WI38 (cell line): ENCODE results near the gene FST.

Experiments used
- H3K4me3 ChIP-seq: 2 replicates; pipeline ENCODE4 v1.5.1; 2011; ENCODE audit warnings: low read depth, mild to moderate bottlenecking, control low read depth, low read length
- TF ChIP-seq, protein P1 (sequence below): IDR thresholded peaks from 2 replicates; pipeline ENCODE4 v1.5.1; 2012; ENCODE audit warnings: low read depth, mild to moderate bottlenecking, control low read depth, low read length

The FST gene, protein sequence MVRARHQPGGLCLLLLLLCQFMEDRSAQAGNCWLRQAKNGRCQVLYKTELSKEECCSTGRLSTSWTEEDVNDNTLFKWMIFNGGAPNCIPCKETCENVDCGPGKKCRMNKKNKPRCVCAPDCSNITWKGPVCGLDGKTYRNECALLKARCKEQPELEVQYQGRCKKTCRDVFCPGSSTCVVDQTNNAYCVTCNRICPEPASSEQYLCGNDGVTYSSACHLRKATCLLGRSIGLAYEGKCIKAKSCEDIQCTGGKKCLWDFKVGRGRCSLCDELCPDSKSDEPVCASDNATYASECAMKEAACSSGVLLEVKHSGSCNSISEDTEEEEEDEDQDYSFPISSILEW

DNA sequence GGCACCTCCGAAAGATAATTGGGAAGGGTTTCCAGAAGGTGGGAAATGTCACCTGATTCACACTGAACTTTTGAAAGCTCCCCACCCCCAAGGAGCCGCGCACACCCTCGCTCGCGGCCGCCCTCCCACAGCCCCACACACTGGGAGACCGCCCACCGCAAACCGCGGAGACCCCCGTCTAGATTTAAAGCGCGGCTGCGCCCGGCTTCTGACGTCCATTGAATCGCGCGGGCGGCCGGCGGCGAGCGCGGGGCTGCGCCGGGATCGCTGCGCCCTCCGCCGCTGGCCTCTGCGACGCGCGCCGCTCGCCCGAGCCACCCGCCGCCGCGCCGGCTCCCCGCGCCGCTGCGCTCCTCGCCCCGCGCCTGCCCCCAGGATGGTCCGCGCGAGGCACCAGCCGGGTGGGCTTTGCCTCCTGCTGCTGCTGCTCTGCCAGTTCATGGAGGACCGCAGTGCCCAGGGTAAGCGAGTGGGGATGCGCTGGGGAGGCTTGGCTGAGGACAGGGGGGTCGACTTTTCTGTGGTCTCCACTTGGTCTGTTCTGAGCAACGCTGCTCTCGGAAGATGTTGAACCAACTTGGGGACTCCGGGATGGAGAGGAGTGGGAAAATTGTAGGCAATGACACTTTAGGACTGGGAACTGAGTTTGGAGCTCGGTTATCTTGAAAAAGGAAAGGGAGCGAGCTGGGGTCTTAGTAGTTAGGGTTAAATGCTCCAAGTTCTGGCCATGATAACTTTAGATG lies at the start of gene FST:
Gene FST (plus strand): TSS at position 214 of the 743 bp plus-strand sequence. CDS start 163 bp downstream, at position 377.
- TF ChIP-seq, protein P1, sequence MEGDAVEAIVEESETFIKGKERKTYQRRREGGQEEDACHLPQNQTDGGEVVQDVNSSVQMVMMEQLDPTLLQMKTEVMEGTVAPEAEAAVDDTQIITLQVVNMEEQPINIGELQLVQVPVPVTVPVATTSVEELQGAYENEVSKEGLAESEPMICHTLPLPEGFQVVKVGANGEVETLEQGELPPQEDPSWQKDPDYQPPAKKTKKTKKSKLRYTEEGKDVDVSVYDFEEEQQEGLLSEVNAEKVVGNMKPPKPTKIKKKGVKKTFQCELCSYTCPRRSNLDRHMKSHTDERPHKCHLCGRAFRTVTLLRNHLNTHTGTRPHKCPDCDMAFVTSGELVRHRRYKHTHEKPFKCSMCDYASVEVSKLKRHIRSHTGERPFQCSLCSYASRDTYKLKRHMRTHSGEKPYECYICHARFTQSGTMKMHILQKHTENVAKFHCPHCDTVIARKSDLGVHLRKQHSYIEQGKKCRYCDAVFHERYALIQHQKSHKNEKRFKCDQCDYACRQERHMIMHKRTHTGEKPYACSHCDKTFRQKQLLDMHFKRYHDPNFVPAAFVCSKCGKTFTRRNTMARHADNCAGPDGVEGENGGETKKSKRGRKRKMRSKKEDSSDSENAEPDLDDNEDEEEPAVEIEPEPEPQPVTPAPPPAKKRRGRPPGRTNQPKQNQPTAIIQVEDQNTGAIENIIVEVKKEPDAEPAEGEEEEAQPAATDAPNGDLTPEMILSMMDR, result no peak
- peak within 1 kb of the TSS; percentile 93 for H3K4me3 ChIP-seq

DNA sequence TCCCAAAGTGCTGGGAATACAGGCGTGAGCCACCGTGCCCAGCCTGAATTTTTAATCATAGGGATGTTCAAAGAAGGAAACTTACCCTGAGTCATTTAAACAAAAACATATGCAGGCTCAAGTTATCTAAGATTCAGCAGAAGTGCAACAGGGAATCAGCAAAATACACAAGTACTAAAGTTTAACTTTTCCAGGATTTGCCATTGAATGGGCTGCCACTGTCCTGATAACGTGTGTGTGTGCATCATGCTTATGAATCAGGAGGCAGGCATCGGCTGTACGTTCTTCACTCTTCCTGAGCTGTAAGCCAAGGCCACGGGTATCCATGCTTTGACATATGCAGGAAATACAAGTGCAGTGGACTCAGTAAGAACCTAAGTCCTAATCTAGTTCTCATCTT lies 48.8 kb upstream of the FST start:
- TF ChIP-seq, protein P1, result no peak
- H3K4me3 ChIP-seq, result no peak overlapping the region

DNA sequence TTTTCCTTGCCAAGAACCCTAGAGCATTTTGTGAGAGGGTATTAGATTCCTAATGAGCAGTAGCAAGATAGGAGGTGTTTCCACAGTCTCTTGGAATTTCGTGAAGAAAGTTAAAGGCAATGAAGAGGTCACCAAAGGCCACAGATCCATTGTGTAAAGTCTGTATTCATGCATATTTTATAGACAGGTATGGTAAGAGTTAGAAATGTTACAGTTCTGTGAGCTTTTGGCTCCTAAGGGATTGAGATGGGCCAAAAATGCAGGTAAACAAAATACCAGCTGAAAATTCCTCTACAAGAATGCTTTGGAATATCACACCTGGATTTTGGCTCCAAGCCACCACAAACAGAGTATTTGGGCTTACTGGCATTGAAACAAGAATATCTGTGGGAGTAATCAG lies 47.4 kb upstream of the FST start:
- TF ChIP-seq, protein P1, result no peak
- no peak overlapping the region for H3K4me3 ChIP-seq

DNA sequence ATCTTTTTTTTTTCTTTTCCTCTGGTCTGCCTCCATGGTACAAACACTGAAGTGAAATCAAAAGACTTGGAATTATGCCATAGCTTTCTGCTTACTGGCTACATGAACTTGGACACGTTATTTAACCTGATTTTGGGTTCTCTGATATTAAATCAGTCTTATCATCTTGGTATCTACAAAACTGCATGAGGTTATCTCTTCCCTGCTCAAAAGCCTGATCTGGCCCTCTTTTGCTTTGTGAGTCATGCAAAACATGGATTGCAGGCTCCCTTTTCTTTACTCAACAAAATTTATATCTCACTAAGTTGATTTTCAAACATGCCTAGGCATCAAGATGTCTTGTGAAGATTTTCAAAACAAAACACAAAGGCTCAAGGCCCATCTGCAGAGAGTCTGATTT lies 45.9 kb upstream of the FST start:
- TF ChIP-seq, protein P1, result no peak
- no peak overlapping the region for H3K4me3 ChIP-seq

DNA sequence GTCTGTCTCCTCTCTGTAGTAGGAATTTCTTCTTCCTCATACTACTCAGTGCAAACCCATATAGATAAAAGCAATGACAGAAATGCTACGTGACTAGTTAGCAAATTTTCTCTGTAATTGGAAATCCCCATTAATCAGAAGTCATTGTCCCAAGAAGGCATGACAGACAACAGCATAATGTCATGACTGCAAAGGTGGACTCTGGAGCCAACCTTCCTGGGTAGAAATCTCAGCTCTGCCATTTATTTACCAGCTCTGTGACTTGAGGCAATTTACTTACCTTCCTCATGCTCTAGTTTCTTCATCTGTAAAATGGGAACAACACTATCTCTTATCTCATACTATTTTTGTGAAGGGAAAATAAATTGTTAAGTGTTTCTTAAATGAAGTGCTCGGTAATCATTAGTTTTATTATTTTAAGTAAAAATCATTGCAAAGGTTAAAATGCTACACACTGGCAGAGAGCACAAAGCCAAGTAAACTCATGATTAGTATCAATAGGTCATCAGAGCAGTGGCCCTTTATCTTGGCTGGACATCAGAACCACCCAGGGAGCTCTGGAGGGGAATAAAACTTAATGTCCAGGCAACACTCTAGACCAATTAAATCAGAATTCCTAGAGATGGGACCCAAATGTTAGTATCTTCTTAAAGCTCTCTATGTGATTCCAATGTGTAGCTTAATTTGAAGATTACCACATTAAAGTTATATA lies 43.8 kb upstream of the FST start:
- TF ChIP-seq, protein P1, result no peak

DNA sequence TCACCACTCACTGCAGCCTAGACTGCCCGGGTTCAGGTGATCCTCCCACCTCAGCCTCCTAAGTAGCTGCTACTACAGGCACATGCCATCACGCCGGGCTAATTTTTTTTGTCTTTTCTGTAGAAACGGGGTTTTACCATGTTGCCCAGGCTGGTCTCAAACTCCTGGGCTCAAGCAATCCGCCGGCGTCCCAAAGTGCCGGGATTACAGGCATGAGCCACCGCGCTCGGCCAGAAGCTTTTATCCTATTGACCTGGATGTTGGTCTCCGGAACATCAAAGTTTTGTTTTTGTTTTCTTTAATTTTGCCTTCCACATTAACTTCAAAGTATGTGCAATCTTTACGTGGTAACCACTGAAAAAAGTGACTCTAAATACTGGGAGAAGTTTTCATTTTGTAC lies 42.4 kb upstream of the FST start:
- H3K4me3 ChIP-seq, result no peak overlapping the region
- TF ChIP-seq, protein P1, result no peak

More for the DNA sequence above, 43.8 kb upstream of the FST start:
- H3K4me3 ChIP-seq, result no peak overlapping the region
